Stomach smooth muscle (tissue), 2 donors: Measurements from ENCODE around the gene PIK3R4.

Experiments used
- H3K27ac ChIP-seq: one replicate; pipeline ENCODE4 v1.7.0; 2013; ENCODE audit warnings: mild to moderate bottlenecking, low read length, inconsistent platforms
- H3K27me3 ChIP-seq, 2 donors: one replicate each; pipeline ENCODE4 v1.7.0; 2013; ENCODE audit warnings: low read length in 2 of 2; ENCODE audit not compliant: insufficient read depth in 2 of 2, control insufficient read depth in 1 of 2
- H3K36me3 ChIP-seq, 2 donors: one replicate each; pipeline ENCODE4 v1.7.0; 2013; ENCODE audit warnings: low read length in 2 of 2; ENCODE audit not compliant: control insufficient read depth in 2 of 2, insufficient read depth in 2 of 2
- H3K4me1 ChIP-seq: one replicate; pipeline ENCODE4 v1.7.0; 2013; ENCODE audit warnings: low read length; ENCODE audit not compliant: control insufficient read depth, insufficient read depth
- H3K4me3 ChIP-seq, 2 donors: one replicate each; pipeline ENCODE4 v1.7.0; 2013; ENCODE audit warnings: low read length in 2 of 2
- H3K9ac ChIP-seq, 2 donors: one replicate each; pipeline ENCODE4 v1.7.0; 2013; ENCODE audit warnings: low read length in 2 of 2, mild to moderate bottlenecking in 1 of 2
- H3K9me3 ChIP-seq, 2 donors: one replicate each; pipeline ENCODE4 v1.7.0; 2013; ENCODE audit warnings: low read length in 2 of 2; ENCODE audit not compliant: control insufficient read depth in 2 of 2
- donor health status: healthy.
- donor health status: Pancreatic carcinoma.

PIK3R4 gene

GRCh38 chr3:130741946-130742610 is 4.6 kb downstream of the PIK3R4 start:
- no peak overlapping the region for H3K27ac ChIP-seq
- H3K27me3 ChIP-seq: no peaks in the 10 kb centered on the region
- H3K9ac ChIP-seq: no peak overlapping the region
- H3K4me1 ChIP-seq: peaks cover 22% of the 10 kb centered on the region
- H3K36me3 ChIP-seq: peaks cover 7 to 9% of the 10 kb centered on the region in 2 donors
- H3K4me3 ChIP-seq: no peak overlapping the region
- no peaks in the 10 kb centered on the region for H3K9me3 ChIP-seq

GRCh38 chr3:130739848-130740247 is 6.8 kb downstream of the PIK3R4 start:
- Histone ChIP-seq H3K4me1 (peaks cover 19% of the 10 kb centered on the region), H3K27ac (no peak overlapping the region), H3K4me3 (no peak overlapping the region), H3K9ac (no peak overlapping the region), H3K36me3 (peaks cover 9 to 10% of the 10 kb centered on the region in 2 donors), H3K9me3 (no peaks in the 10 kb centered on the region), H3K27me3 (no peaks in the 10 kb centered on the region)

GRCh38 chr3:130738241-130738640 is 8.4 kb downstream of the PIK3R4 start:
- Histone ChIP-seq H3K27ac (no peak overlapping the region), H3K9me3 (no peaks in the 10 kb centered on the region), H3K4me1 (peaks cover 3% of the 10 kb centered on the region), H3K4me3 (no peak overlapping the region), H3K9ac (no peak overlapping the region), H3K36me3 (peaks cover 6 to 11% of the 10 kb centered on the region in 2 donors), H3K27me3 (no peaks in the 10 kb centered on the region)

- Histone ChIP-seq H3K27ac (no peak overlapping the region), H3K4me1 (peaks cover 3% of the 10 kb centered on the region), H3K36me3 (peaks cover 6 to 11% of the 10 kb centered on the region in 2 donors), H3K27me3 (no peaks in the 10 kb centered on the region), H3K4me3 (no peak overlapping the region), H3K9me3 (no peaks in the 10 kb centered on the region), H3K9ac (no peak overlapping the region)
Measured at GRCh38 chr3:130737622-130738021, 9.0 kb downstream of the PIK3R4 start.

- no peaks in the 10 kb centered on the region for H3K9me3 ChIP-seq
- H3K27ac ChIP-seq: no peak overlapping the region
- no peaks in the 10 kb centered on the region for H3K27me3 ChIP-seq
- H3K9ac ChIP-seq: no peak overlapping the region
- peaks cover 8 to 14% of the 10 kb centered on the region in 2 donors for H3K36me3 ChIP-seq
- H3K4me1 ChIP-seq: no peaks in the 10 kb centered on the region
- no peak overlapping the region for H3K4me3 ChIP-seq
Measured at GRCh38 chr3:130733236-130733875, 13.3 kb downstream of the PIK3R4 start.

DNA sequence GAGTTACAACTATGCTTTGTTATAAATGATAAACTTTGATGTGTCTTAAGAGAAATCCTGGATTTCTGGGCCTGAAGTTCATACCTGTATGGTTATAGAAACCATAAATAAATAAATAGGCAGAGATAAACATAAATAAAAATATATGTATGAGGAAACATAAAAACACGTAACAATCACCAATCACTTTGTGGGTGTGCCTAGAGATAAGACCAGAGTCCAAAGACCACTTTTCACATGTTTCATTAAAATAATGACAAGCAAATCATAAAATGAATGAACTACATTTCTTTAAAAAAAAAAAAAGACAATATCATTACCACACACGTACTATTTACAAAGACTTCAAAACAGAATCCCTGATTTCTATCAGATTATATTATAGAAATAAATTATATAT is 14.1 kb downstream of the PIK3R4 start:
- peaks cover 8 to 14% of the 10 kb centered on the region in 2 donors for H3K36me3 ChIP-seq
- H3K27me3 ChIP-seq: no peaks in the 10 kb centered on the region
- no peak overlapping the region for H3K27ac ChIP-seq
- H3K4me1 ChIP-seq: no peaks in the 10 kb centered on the region
- H3K9ac ChIP-seq: no peak overlapping the region
- no peak overlapping the region for H3K4me3 ChIP-seq
- no peaks in the 10 kb centered on the region for H3K9me3 ChIP-seq

GRCh38 chr3:130731817-130732216 is 14.8 kb downstream of the PIK3R4 start:
- Histone ChIP-seq H3K4me3 (no peak overlapping the region), H3K27me3 (no peaks in the 10 kb centered on the region), H3K27ac (no peak overlapping the region), H3K9me3 (no peaks in the 10 kb centered on the region), H3K4me1 (no peaks in the 10 kb centered on the region), H3K9ac (no peak overlapping the region), H3K36me3 (peaks cover 8 to 14% of the 10 kb centered on the region in 2 donors)

DNA sequence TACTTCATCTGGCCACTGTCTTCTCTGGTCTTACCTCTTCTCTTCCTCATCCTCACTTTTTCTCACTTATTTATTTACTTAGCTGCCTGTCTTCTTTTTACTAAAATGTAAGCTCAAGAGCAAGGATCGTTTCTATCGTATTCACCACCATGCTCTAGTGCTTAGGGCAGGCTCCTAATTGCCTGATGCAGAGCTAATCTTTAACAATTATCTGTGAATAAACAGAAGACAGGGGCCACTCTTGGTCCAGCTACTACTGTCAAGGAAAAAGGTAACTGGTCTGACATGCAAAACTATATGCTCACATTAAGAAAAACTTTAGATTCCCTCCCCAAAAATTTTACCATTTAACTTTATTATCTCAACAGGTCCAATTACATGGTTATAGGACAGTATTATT is 17.5 kb downstream of the PIK3R4 start:
- H3K9me3 ChIP-seq: no peaks in the 10 kb centered on the region
- H3K36me3 ChIP-seq: peaks cover 8 to 9% of the 10 kb centered on the region in 2 donors
- no peak overlapping the region for H3K4me3 ChIP-seq
- H3K27ac ChIP-seq: peak overlapping the region; percentile 18
- no peaks in the 10 kb centered on the region for H3K27me3 ChIP-seq
- no peak overlapping the region for H3K9ac ChIP-seq
- no peaks in the 10 kb centered on the region for H3K4me1 ChIP-seq

DNA sequence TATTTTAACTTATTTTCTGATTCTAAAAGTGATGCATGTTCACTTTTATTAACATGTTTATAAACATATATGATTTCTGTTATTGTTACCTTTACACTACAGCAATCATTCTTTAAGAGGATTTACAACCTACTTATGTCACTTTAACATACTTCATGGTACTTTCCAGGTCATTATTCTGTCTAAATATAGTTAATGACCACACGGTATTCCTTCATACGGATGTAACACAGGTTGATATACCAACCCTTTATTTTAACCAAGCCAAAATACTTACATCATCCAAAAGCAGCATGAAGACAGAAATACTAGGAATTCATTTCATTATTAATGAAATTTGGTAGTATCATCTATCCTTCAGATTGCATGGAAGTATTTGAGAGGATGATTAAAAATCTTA is 18.6 kb downstream of the PIK3R4 start:
- H3K9me3 ChIP-seq: no peaks in the 10 kb centered on the region
- no peak overlapping the region for H3K9ac ChIP-seq
- no peak overlapping the region for H3K27ac ChIP-seq
- H3K4me1 ChIP-seq: no peaks in the 10 kb centered on the region
- no peak overlapping the region for H3K4me3 ChIP-seq
- peaks cover 2 to 7% of the 10 kb centered on the region in 2 donors for H3K36me3 ChIP-seq
- H3K27me3 ChIP-seq: no peaks in the 10 kb centered on the region

DNA sequence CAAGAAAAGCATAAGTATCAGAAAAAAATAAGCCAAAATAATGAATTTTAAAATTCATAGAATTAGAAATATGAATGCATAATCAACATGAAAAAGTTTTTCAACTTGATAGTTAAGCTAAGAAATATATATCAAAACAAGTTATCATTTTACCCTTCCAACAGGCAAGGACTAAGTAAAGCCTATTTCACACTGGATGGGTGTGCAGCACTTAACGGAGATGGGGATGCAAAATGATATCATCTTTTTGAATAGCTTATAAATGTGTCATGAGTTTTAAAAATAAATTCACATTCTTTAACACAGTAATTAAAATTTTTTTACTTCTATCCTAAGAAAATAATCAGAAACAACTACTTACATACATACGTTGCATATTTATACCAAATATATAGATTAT is 20.9 kb downstream of the PIK3R4 start:
- Histone ChIP-seq H3K4me3 (no peak overlapping the region), H3K9ac (no peak overlapping the region), H3K36me3 (peaks cover 0 to 4% of the 10 kb centered on the region in 2 donors), H3K27me3 (no peaks in the 10 kb centered on the region), H3K4me1 (no peaks in the 10 kb centered on the region), H3K27ac (no peak overlapping the region), H3K9me3 (no peaks in the 10 kb centered on the region)

DNA sequence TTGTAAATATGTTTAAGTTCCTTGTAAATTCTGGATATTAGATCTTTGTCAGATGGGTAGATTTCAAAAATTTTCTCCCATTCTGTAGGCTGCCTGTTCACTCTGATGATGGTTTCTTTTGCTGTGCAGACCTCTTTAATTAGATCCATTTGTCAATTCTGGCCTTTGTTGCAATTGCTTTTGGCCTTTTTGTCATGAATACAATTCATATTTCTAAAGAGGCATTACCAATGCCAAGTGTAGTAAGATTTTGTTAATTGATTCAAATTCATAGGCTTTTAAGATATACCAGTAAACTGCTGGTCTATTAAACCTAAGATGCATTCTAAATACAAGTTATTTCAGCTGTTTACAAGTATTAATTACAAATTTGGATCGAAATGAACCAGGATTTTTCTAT is 31.0 kb downstream of the PIK3R4 start:
- H3K27ac ChIP-seq: no peak overlapping the region
- no peaks in the 10 kb centered on the region for H3K27me3 ChIP-seq
- peaks cover 4 to 17% of the 10 kb centered on the region in 2 donors for H3K36me3 ChIP-seq
- no peaks in the 10 kb centered on the region for H3K4me1 ChIP-seq
- H3K9ac ChIP-seq: no peak overlapping the region
- no peak overlapping the region for H3K4me3 ChIP-seq
- no peaks in the 10 kb centered on the region for H3K9me3 ChIP-seq
